Uterus (tissue), 4 donors: ENCODE results near the gene TNFRSF6B. TPM values are rescaled to one million over a fixed set of nuclear protein-coding genes. Genes with fewer than 3 reads are reported as not detected.
A peak's percentile ranks its signal among the peaks of the same experiment; 100 is the strongest.

ENCODE experiments used
- DNase-seq, 2 donors: peaks; one replicate each; pipeline ENCODE4 v3.0.0-alpha.2; 2019 to 2020
- H3K27ac ChIP-seq, 2 donors: fragments of 200-600 bp; sonication (generic); 1 replicate in 1 of 2; 2 replicates in 1 of 2; pipeline ENCODE4 v1.5.1; 2016 to 2018
- H3K27me3 ChIP-seq, 2 donors: fragments of 200-600 bp; sonication (generic); one replicate each; pipeline ENCODE4 v1.5.1; 2018 to 2019; ENCODE audit warnings: control low read depth in 1 of 2
- H3K36me3 ChIP-seq, 2 donors: fragments of 200-600 bp; sonication (generic); one replicate each; pipeline ENCODE4 v1.5.1; 2019; ENCODE audit warnings: control low read depth in 1 of 2
- H3K4me1 ChIP-seq, 2 donors: fragments of 200-600 bp; sonication (generic); one replicate each; pipeline ENCODE4 v1.5.1; 2018 to 2019; ENCODE audit warnings: control low read depth in 1 of 2
- H3K4me3 ChIP-seq, 2 donors: fragments of 200-600 bp; sonication (generic); 1 replicate in 1 of 2; 2 replicates in 1 of 2; pipeline ENCODE4 v1.5.1; 2018 to 2019; ENCODE audit warnings: mild to moderate bottlenecking in 1 of 2
- H3K9me3 ChIP-seq, 2 donors: fragments of 200-600 bp; sonication (generic); one replicate each; pipeline ENCODE4 v1.5.1; 2019; ENCODE audit warnings: control low read depth in 1 of 2
- CTCF ChIP-seq, 4 experiments: fragments of 200-600 bp in 2 of 4; fragments of 450-650 bp in 2 of 4; sonication (generic) in 2 of 4; IDR thresholded peaks; one replicate each; pipeline ENCODE4 v1.5.1; 2016 to 2019; ENCODE audit warnings: antibody characterized with exemption in 4 of 4, mild to moderate bottlenecking in 2 of 4, moderate library complexity in 1 of 4
- POLR2A ChIP-seq, 2 donors: fragments of 450-650 bp; IDR thresholded peaks; one replicate each; pipeline ENCODE4 v1.6.1; 2016; ENCODE audit warnings: antibody characterized with exemption in 2 of 2, mild to moderate bottlenecking in 1 of 2, moderate library complexity in 1 of 2
- intact Hi-C: fragments of 100-400 bp; cut with DNase I; formaldehyde crosslinking; loops from one replicate; pipeline ENCODE4 v1.15.1; 2023; ENCODE audit warnings: low total_unique reads
- total RNA-seq, 4 donors: library from RNA; depleted of rRNA in 3 of 4; stranded (reverse); fragments of >200 nt in 3 of 4; gene quantifications; one replicate each; pipeline versions ENCODE4 v1.1.0 to v1.2.4, GENCODE V29; 2014 to 2023
- donor health status: DM: yes; HTN: yes; CAD: no.

The TNFRSF6B gene
- total RNA-seq, 4 donors from 2014 or later = 0.83 to 4.1 TPM; not detected in 2

- Histone ChIP-seq H3K36me3 (no peaks in the 10 kb centered on the region), H3K9me3 (no peaks in the 10 kb centered on the region), H3K4me1 (peaks cover 6 to 8% of the 10 kb centered on the region in 2 donors), H3K27me3 (no peaks in the 10 kb centered on the region), H3K4me3 (peak overlapping the region; percentile 40 to 87), H3K27ac (peak overlapping the region; percentile 50 to 94)
- intact Hi-C loops = no loop called here
- TF ChIP-seq CTCF (IDR thresholded peaks at IDR 0.05) (no peak), POLR2A (IDR thresholded peaks at IDR 0.05) (no peak)
- peak in 1 of 2 donors; percentile 20 for DNase-seq
Measured at GRCh38 chr20:63708301-63709148, 12.1 kb downstream of the TNFRSF6B start.

GRCh38 chr20:63709149-63709527 lies 12.7 kb downstream of the TNFRSF6B start:
- TF ChIP-seq POLR2A (IDR thresholded peaks at IDR 0.05) = no peak
- no peak for TF ChIP-seq CTCF (IDR thresholded peaks at IDR 0.05)
- intact Hi-C loops = no loop called here
- Histone ChIP-seq H3K36me3 (no peaks in the 10 kb centered on the region), H3K27ac (no peak overlapping the region), H3K27me3 (no peaks in the 10 kb centered on the region), H3K4me1 (peaks cover 6 to 8% of the 10 kb centered on the region in 2 donors), H3K9me3 (no peaks in the 10 kb centered on the region), H3K4me3 (no peak overlapping the region)
- no peak for DNase-seq

- Histone ChIP-seq H3K4me3 (no peak overlapping the region), H3K27me3 (no peaks in the 10 kb centered on the region), H3K27ac (no peak overlapping the region), H3K9me3 (peaks cover 0 to 8% of the 10 kb centered on the region in 2 donors), H3K4me1 (peaks cover 6 to 8% of the 10 kb centered on the region in 2 donors), H3K36me3 (no peaks in the 10 kb centered on the region)
- no peak for DNase-seq
- TF ChIP-seq POLR2A (IDR thresholded peaks at IDR 0.05) (no peak), CTCF (IDR thresholded peaks at IDR 0.05) (no peak)
- intact Hi-C loops = no loop called here
Measured at GRCh38 chr20:63711085-63711645, 14.7 kb downstream of the TNFRSF6B start.

GRCh38 chr20:63712191-63712590 lies 15.7 kb downstream of the TNFRSF6B start:
- Histone ChIP-seq H3K27me3 (no peaks in the 10 kb centered on the region), H3K9me3 (peaks cover 0 to 8% of the 10 kb centered on the region in 2 donors), H3K27ac (no peak overlapping the region), H3K4me1 (peaks cover 6 to 8% of the 10 kb centered on the region in 2 donors), H3K4me3 (no peak overlapping the region), H3K36me3 (no peaks in the 10 kb centered on the region)
- TF ChIP-seq POLR2A (IDR thresholded peaks at IDR 0.05) (no peak), CTCF (IDR thresholded peaks at IDR 0.05) (no peak)
- intact Hi-C loops = no loop called here
- no peak for DNase-seq

GRCh38 chr20:63714858-63715257 lies 18.4 kb downstream of the TNFRSF6B start:
- Histone ChIP-seq H3K9me3 (peaks cover 0 to 21% of the 10 kb centered on the region in 2 donors), H3K4me1 (no peaks in the 10 kb centered on the region), H3K36me3 (no peaks in the 10 kb centered on the region), H3K27ac (no peak overlapping the region), H3K27me3 (no peaks in the 10 kb centered on the region), H3K4me3 (no peak overlapping the region)
- intact Hi-C loops = no loop called here
- no peak for TF ChIP-seq POLR2A (IDR thresholded peaks at IDR 0.05)
- no peak for TF ChIP-seq CTCF (IDR thresholded peaks at IDR 0.05)
- DNase-seq = no peak
